ENCODE results near the gene NUP54. TPM values are rescaled to one million over a fixed set of nuclear protein-coding genes. Genes with fewer than 3 reads are reported as not detected.

Gene NUP54
- total and polyA plus RNA-seq, 9 of the 15 experiments (the other 6 are each of a cell fraction or from before 2014, with no cell fraction given), result 29.6 to 115 (median 67.7) TPM

DNA sequence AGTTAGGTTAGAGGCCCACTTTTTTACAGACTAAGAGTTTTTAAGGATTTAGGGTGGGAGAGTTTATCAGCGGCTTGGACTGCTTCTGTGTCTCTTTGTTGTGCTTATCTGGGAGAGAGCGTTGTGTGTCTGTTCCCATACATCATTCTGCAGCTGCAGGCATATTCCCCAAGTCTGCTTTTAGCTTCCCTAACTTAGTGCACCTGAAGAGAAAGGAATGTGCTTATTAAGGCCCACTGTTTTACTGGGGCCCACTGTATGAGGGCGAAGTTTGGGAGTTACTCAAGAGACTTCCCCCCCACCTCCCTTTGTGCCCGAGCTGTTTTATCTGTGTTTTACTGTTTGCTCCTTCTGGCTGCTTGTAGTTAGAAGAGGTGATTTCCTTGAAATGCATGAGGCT lies 41.8 kb downstream of the NUP54 start:
- ATAC-seq, result no peak
- no peaks in the 10 kb centered on the region for H3K79me2 ChIP-seq (ENCODE audit: control insufficient read depth, insufficient read depth, low read length)

DNA sequence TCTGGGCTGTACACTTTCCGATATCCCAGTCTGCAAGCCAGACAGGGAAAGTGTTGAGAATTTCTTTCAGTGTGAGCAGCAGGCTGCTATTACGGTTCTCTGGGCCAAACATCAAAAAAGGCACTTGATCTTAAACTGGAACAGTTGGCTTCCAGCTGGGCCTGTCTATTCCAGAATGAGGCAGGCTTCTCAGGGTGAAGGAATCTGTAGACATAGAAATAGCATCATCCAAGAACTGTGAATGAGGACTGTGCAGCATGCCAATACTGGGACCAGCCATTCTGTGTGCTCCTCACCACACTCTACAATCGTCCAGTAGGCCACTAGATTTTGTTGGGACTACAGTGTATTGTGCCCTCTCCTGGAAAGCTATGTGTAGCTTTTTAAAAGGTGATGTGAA lies 42.5 kb downstream of the NUP54 start:
- WGBS (ENCODE audit: insufficient coverage, low coverage, missing lambda C conversion rate), result 58% methylated on average over 3 of the region's 3 CpGs
- intact Hi-C loops (cut with micrococcal nuclease) (no loop called here), in situ Hi-C loops (cut with MboI) (no loop called here)
- FAIRE-seq (no peak), DNase-seq (ENCODE audit: extremely low read depth in 1 of 4, low spot score in 3 of 4) (peak in 1 of 4 experiments; percentile 12), ATAC-seq (peak; percentile 84)
- Histone ChIP-seq H3K9me3 (replicated peaks; ENCODE audit: control insufficient read depth, insufficient read depth, low read depth, low read length) (no peaks in the 10 kb centered on the region), H3K4me2 (ENCODE audit: insufficient read depth, low read length) (no peak overlapping the region), H2AFZ (ENCODE audit: low read depth, low read length) (no peak overlapping the region), H3K79me2 (ENCODE audit: control insufficient read depth, insufficient read depth, low read length) (no peaks in the 10 kb centered on the region), H3K4me1 (replicated peaks in 1 of 2; ENCODE audit: control insufficient read depth in 2 of 2, insufficient read depth in 2 of 2, low read length in 2 of 2) (peaks cover 0 to 3% of the 10 kb centered on the region in 2 experiments; a peak in 1 of 5 replicates), H3K36me3 (ENCODE audit: control insufficient read depth, insufficient read depth, low read length) (no peaks in the 10 kb centered on the region), H4K20me1 (replicated peaks; ENCODE audit: control insufficient read depth, insufficient read depth, low read length) (no peaks in the 10 kb centered on the region), H3K27me3 (ENCODE audit: control insufficient read depth in 2 of 2, insufficient read depth in 2 of 2, low read length in 2 of 2) (no peaks in the 10 kb centered on the region), H3K9me1 (ENCODE audit: control insufficient read depth, insufficient read depth, low read length) (no peaks in the 10 kb centered on the region), H3K9ac (ENCODE audit: insufficient read depth in 1 of 2, low read depth in 2 of 2, low read length in 2 of 2) (no peak overlapping the region), H3K27ac (ENCODE audit: extremely low read depth, low read depth, low read length) (no peak overlapping the region), H3K4me3 (no peak overlapping the region)
- POLR2A ChIA-PET, result no interaction called here
- TF ChIP-seq LCOR (CRISPR knock-in tag; IDR thresholded peaks at IDR 0.05) (no peak), SMC3 (conservative IDR thresholded peaks at IDR 0.05; ENCODE audit: insufficient read depth, low read depth, low read length) (no peak), CCAR2 (IDR thresholded peaks at IDR 0.05; ENCODE audit: low read depth, low read length) (no peak), RAD21 (CRISPR knock-in tag; conservative IDR thresholded peaks at IDR 0.05 in 1 of 2, IDR thresholded peaks at IDR 0.05 in 1 of 2) (0 out of 4 replicates have a peak, but pooled peaks of 1 of the 2 experiments have one; percentile 23)
- TF ChIP-seq, protein P1, sequence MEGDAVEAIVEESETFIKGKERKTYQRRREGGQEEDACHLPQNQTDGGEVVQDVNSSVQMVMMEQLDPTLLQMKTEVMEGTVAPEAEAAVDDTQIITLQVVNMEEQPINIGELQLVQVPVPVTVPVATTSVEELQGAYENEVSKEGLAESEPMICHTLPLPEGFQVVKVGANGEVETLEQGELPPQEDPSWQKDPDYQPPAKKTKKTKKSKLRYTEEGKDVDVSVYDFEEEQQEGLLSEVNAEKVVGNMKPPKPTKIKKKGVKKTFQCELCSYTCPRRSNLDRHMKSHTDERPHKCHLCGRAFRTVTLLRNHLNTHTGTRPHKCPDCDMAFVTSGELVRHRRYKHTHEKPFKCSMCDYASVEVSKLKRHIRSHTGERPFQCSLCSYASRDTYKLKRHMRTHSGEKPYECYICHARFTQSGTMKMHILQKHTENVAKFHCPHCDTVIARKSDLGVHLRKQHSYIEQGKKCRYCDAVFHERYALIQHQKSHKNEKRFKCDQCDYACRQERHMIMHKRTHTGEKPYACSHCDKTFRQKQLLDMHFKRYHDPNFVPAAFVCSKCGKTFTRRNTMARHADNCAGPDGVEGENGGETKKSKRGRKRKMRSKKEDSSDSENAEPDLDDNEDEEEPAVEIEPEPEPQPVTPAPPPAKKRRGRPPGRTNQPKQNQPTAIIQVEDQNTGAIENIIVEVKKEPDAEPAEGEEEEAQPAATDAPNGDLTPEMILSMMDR (IDR thresholded peaks at IDR 0.05 in 2 of 3, conservative IDR thresholded peaks at IDR 0.05 in 1 of 3; ENCODE audit: insufficient read depth in 2 of 3, low read depth in 1 of 3, low read length in 3 of 3), result peak; percentile 12 to 37 (median 30); a peak in 3 of 6 replicates
- TF ChIP-seq, protein P2, sequence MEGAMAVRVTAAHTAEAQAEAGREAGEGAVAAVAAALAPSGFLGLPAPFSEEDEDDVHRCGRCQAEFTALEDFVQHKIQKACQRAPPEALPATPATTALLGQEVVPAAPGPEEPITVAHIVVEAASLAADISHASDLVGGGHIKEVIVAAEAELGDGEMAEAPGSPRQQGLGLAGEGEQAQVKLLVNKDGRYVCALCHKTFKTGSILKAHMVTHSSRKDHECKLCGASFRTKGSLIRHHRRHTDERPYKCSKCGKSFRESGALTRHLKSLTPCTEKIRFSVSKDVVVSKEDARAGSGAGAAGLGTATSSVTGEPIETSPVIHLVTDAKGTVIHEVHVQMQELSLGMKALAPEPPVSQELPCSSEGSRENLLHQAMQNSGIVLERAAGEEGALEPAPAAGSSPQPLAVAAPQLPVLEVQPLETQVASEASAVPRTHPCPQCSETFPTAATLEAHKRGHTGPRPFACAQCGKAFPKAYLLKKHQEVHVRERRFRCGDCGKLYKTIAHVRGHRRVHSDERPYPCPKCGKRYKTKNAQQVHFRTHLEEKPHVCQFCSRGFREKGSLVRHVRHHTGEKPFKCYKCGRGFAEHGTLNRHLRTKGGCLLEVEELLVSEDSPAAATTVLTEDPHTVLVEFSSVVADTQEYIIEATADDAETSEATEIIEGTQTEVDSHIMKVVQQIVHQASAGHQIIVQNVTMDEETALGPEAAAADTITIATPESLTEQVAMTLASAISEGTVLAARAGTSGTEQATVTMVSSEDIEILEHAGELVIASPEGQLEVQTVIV (CRISPR knock-in tag; IDR thresholded peaks at IDR 0.05; ENCODE audit: borderline replicate concordance), result no peak
- CTCF ChIA-PET (ENCODE audit: low intra/inter-chr PET ratio), result no interaction called here
- BruUV-seq (replicated peaks), result no TSS peak

More for the DNA sequence above, 41.8 kb downstream of the NUP54 start:
- DNase-seq (ENCODE audit: extremely low read depth in 1 of 4, low spot score in 3 of 4) (peak in 1 of 4 experiments; percentile 24), FAIRE-seq (peak; percentile 59)
- H3K36me3 ChIP-seq (ENCODE audit: control insufficient read depth, insufficient read depth, low read length), result no peaks in the 10 kb centered on the region
- CTCF ChIA-PET (ENCODE audit: low intra/inter-chr PET ratio), result no interaction called here
- no peak overlapping the region for H3K4me3 ChIP-seq
- POLR2A ChIA-PET, result interaction anchor here (0.6 to 0.7 kb wide), 2 partner anchors 104 to 195 kb away, joined by 3 read pairs; no protein-coding TSS in a partner anchor
- no peak for TF ChIP-seq KLF13 (tag; IDR thresholded peaks at IDR 0.05; ENCODE audit: borderline replicate concordance, low read depth)
- peak overlapping the region; percentile 3; the same call in 1 of the 2 replicates for H3K4me2 ChIP-seq (ENCODE audit: insufficient read depth, low read length)
- no peaks in the 10 kb centered on the region for H3K27me3 ChIP-seq (ENCODE audit: control insufficient read depth in 2 of 2, insufficient read depth in 2 of 2, low read length in 2 of 2)
- intact Hi-C loops (cut with micrococcal nuclease), result no loop called here
- peaks cover 0 to 3% of the 10 kb centered on the region in 2 experiments; a peak in 1 of 5 replicates for H3K4me1 ChIP-seq (replicated peaks in 1 of 2; ENCODE audit: control insufficient read depth in 2 of 2, insufficient read depth in 2 of 2, low read length in 2 of 2)
- H3K27ac ChIP-seq (ENCODE audit: extremely low read depth, low read depth, low read length), result no peak overlapping the region
- H3K9me1 ChIP-seq (ENCODE audit: control insufficient read depth, insufficient read depth, low read length), result no peaks in the 10 kb centered on the region
- no peak overlapping the region for H3K9ac ChIP-seq (ENCODE audit: insufficient read depth in 1 of 2, low read depth in 2 of 2, low read length in 2 of 2)
- 13% methylated on average over 3 of the region's 4 CpGs for WGBS (ENCODE audit: insufficient coverage, low coverage, missing lambda C conversion rate)
- no peaks in the 10 kb centered on the region for H4K20me1 ChIP-seq (replicated peaks; ENCODE audit: control insufficient read depth, insufficient read depth, low read length)
- no peaks in the 10 kb centered on the region for H3K9me3 ChIP-seq (replicated peaks; ENCODE audit: control insufficient read depth, insufficient read depth, low read depth, low read length)
- in situ Hi-C loops (cut with MboI), result no loop called here
- H2AFZ ChIP-seq (ENCODE audit: low read depth, low read length), result peak overlapping the region; percentile 60; the same call in 1 of the 2 replicates
- BruUV-seq (replicated peaks), result no TSS peak

Measured in K562 (cell line).